IPS-11a (cell line): Measurements from ENCODE around the gene IFI6.
A peak's percentile ranks its signal among the peaks of the same experiment; 100 is the strongest.

Source experiments
- H3K4me3 ChIP-seq: one replicate; pipeline ENCODE4 v1.5.1; 2013; ENCODE audit warnings: low read depth, low read length, control low read depth

IFI6 gene

GRCh38 chr1:27676410-27676809 is 4.4 kb upstream of the IFI6 start:
- H3K4me3 ChIP-seq, result no peak overlapping the region

- no peak overlapping the region for H3K4me3 ChIP-seq
These were observed 739 bp upstream of the IFI6 start for GRCh38 chr1:27672750-27673112.

DNA sequence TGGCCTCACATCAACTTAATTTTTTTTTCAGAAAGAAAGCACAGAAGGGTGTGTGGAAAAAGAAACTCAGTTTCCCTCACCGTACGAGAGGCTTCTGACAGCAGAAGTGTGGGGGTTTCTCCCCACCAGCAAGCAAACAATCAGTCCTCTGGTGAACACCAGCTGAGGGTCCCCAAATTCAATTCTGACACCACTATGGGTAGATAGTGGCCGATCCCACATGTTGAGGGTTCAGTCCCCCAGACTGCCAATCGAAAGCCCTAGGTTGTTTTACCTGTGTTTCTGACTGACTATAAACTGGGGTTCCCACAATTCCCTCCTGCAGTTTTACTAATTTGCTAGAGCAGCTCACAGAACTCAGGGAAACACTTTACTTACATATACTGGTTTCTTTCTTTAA is 2.1 kb downstream of the IFI6 start:
- no peak overlapping the region for H3K4me3 ChIP-seq

DNA sequence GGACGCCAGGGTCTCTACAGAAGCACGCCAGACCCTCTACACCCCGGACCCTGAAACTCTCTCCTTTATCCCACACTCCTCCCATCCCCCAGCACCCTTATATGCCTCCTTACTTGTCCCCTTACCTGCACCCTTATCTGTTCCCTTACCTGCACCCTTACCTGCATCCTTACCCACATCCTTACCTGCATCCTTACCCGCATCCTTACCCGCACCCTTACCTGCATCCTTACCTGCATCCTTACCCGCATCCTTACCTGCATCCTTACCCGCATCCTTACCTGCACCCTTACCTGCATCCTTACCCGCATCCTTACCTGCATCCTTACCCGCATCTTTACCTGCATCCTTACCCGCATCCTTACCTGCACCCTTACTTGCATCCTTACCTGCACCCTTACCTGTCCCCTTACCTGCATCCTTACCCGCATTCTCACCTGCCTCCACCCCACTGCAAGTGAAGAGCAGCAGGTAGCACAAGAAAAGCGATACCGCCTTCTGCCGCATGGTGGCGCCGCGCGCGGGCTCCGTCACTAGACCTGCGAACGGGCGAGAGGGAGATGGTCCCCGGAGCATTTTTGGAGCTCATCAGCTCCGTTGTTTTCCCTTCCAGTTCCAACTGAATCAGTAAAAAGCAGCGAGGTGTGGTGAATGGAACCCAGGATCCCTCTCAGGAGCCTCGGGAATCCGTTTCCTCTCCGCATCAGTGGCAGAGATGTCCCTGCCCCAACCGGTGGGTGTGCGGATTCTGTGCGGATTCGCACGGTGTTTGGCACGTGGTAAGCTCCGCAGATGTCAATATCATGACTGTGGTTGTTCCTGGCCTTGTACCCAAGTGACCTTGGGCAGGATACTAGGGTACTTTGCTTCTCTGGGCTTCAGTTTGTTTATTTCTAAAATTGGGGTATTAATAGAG is 2.9 kb downstream of the IFI6 start:
- no peak overlapping the region for H3K4me3 ChIP-seq

DNA sequence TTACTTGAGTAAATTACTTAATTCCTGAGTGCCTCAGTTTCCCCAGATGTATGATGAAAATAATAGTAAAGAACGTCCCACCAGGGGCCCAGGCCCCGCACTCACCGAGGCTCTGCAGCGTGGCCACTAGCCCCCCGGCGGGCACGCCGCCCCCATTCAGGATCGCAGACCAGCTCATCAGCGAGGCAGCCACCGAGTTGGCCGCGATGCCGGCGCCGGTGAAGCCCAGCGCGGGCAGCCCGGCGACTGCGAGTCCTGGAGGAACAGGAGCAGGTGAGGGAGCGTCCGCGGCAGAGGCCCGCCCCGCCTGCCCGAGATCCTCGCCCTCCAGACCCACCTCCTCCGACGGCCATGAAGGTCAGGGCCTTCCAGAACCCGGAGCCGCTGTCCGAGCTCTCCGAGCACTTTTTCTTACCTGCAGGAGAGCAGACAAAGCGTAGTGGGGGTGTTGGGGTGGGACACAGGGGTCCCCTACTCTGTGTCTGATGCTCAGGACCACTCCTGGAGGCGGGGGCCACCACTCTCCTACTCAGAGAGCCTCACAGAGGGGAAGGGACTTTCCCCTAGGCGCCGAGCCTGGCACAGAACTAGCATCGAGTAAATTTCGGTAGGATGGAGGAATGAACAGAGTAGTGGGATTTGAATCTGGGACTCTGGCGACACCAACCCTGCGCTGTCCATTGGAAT is 3.7 kb downstream of the IFI6 start:
- no peak overlapping the region for H3K4me3 ChIP-seq

- no peak overlapping the region for H3K4me3 ChIP-seq
These were observed 5.2 kb downstream of the IFI6 start for GRCh38 chr1:27666791-27667254.

GRCh38 chr1:27666294-27666693 is 5.7 kb downstream of the IFI6 start:
- H3K4me3 ChIP-seq, result no peak overlapping the region

- H3K4me3 ChIP-seq, result no peak overlapping the region
These were observed 6.9 kb downstream of the IFI6 start for GRCh38 chr1:27665016-27665651.

- no peak overlapping the region for H3K4me3 ChIP-seq
These were observed 7.7 kb downstream of the IFI6 start for GRCh38 chr1:27664291-27664690.

- no peak overlapping the region for H3K4me3 ChIP-seq
These were observed 9.1 kb downstream of the IFI6 start for GRCh38 chr1:27662707-27663393.

DNA sequence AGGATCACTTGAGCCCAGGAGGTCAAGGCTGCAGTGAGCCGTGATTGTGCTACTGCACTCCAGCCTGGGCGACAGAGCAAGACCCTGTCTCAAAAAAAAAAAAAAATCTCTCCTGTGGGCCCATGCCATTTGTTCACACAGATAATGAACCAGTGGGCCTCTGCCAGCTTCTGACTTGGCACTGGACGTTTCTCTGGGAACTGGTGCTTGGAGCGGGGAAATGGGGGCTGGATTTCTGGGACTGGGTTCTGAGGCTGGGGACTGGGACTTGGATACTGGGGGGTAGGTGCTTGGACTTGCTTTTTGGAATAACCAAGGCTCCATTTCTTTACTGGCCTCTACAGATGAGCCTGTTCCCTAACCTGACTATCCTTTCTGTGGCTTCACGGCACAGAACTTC is 9.7 kb downstream of the IFI6 start:
- H3K4me3 ChIP-seq, result no peak overlapping the region

- H3K4me3 ChIP-seq, result no peak overlapping the region
These were observed 10.4 kb downstream of the IFI6 start for GRCh38 chr1:27661412-27662075.

DNA sequence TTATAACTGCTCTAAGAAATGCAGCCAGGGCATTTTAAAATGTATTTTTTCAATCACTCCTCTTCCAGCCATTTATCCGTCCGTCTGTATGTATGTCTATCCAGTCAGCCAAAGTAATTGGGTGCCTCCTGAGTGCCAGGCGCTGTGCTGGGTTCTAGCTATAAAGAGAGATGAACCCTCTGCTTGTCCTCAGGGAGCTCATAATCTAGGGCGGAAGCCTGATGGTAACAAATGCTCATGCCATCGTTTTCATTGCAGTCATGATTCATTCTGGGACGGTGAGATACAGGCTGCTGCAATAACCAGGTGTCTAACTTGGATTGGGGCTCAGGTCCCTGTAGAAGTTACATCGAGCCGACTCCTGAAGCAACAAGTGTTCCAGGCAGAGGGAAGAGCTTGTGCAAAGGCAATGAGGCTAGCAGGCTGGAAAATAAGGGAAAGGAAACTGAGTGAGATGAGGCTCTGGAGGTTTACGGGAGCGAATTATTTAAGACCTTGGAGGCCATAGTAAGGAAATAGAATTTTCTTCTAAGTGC is 11.6 kb downstream of the IFI6 start:
- peak overlapping the region; percentile 8 for H3K4me3 ChIP-seq

GRCh38 chr1:27659497-27660299 is 12.3 kb downstream of the IFI6 start:
- H3K4me3 ChIP-seq, result peak overlapping the region; percentile 39

DNA sequence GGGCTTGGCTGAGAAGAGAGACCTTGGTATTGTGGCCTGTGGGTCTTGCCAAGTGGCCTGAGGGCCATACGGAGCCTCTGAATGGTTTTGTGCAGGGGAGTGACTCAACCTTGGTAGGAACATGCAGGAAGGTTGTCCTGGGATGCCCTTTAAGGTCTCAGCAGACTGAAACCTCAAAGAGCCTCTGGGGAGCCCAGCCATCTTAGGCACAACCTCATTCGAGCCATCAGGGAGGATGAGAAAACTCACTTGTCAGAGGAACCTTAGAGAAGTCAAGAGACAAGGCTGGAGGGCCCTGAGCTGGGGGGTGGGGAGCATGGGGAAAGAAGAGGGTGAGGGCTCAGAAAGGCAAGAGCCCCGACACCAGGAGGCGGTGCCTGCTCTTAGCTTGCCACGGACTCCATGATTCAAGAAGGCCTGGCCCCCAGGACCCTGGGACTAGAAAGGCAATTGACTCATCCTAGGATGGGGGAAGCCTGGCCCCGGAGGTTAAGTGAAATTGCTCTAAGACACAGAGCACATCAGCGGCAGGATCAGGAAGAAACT is 13.0 kb downstream of the IFI6 start:
- H3K4me3 ChIP-seq, result no peak overlapping the region

DNA sequence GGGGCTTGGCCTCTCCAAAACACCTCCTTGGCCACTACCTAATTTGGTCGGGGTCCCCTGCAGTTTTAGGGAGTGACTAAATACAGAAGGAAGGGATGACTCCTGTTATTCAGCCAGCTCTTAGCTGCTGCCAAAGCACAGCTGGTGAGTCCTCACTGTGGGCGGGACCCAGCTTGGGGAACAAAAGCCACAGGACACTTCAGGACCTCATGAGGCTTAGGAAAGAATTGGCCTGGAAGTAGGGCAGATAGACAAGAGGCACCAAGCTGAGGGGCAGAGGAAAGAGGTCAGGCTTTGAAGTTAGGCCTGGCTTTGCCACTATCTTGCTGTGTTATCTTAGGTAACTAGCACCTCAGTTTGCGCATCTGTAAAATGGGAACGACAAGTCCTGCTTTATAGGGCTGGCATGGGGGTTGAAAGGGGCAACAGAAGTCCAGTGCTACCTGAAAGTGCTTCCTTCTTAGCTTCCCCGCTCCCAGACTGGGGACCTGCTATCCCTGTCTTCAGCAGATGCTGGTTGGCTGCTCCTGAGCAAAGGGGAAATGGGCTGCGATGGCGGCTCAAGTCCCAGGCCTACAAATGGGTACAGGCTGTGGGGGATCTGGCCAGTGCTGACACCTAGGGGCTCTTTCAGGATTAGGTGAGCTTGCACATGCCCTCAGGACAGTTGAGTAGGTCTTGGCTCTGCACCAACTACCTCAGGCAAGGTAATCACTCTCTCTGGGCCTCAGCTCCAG is 15.7 kb downstream of the IFI6 start:
- no peak overlapping the region for H3K4me3 ChIP-seq

GRCh38 chr1:27655151-27655937 is 16.6 kb downstream of the IFI6 start:
- H3K4me3 ChIP-seq, result no peak overlapping the region
